NCI-H774 (cell line): Measurements from ENCODE around the gene ZSWIM3.
"Not testable (repeated sequence)": the region's sequence is repeated elsewhere in the genome, so short reads cannot be mapped to it uniquely, and the experiment has no call there.

Source experiments
- DNase-seq: peaks from one replicate; lab custom pipeline; 2025; lab: John Stamatoyannopoulos, UW

Gene ZSWIM3

DNA sequence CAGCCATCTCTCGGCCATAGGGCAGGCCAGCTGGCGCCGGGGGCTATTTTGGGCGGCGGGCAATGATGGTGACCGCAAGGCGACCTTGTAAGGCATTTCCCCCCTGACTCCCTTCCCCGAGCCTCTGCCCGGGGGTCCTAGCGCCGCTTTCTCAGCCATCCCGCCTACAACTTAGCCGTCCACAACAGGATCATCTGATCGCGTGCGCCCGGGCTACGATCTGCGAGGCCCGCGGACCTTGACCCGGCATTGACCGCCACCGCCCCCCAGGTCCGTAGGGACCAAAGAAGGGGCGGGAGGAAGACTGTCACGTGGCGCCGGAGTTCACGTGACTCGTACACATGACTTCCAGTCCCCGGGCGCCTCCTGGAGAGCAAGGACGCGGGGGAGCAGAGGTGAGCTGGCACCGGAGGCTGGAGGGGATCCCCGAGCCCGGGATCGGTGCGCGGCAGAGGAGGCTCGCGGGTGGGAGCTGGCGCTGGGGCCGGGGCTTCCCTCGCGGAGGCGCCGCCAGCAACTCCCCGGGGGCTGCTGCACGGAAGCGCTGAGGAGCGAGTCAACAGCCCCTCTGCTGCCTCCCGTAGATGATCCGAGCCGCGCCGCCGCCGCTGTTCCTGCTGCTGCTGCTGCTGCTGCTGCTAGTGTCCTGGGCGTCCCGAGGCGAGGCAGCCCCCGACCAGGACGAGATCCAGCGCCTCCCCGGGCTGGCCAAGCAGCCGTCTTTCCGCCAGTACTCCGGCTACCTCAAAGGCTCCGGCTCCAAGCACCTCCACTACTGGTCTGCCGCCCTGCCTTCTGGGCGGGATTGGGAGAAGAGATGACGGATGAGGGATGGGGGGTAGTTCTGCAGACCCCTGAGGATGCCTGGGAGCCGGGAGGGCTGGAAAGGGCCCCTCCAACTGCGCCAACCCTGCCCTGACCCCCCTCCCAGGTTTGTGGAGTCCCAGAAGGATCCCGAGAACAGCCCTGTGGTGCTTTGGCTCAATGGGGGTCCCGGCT, 33.9 kb downstream of the ZSWIM3 start, which contains the start of the genes CTSA and NEURL2:
Gene CTSA (plus strand): TSS at position 351 of the 999 bp plus-strand sequence. CDS start 234 bp downstream, at position 585.
Gene NEURL2 (minus strand): TSS at position 224 of the 999 bp plus-strand sequence. CDS start 217 bp downstream, at position 7.
- DNase-seq = peak; percentile 73

DNA sequence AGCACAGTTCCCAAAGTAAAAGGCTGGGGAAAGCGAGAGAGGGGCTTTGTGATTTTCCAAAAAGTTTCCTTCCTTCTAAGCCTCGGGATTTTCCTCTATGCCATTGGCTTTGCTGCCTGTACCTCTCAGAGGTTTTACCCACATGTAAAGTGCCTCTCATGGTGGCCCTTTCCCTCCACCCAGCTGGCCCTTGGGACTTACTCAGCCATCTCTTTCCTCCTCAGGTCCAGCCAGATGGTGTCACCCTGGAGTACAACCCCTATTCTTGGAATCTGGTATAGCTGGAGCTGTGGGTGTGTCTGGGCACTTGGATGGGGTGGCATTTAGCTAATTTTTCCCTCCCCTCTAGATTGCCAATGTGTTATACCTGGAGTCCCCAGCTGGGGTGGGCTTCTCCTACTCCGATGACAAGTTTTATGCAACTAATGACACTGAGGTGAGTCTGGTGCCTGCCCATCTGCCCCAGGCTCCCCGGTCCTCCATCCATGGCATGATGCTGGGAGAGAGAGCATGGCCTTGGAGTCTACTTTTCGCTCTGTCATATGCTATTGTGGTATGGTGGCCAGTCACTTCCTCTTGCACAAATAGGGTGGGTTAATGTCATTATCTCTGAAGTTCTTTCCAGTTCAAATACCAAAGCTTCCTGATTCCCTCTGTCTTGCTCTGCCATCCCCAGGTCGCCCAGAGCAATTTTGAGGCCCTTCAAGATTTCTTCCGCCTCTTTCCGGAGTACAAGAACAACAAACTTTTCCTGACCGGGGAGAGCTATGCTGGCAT, 34.8 kb downstream of the ZSWIM3 start:
- no peak for DNase-seq

DNA sequence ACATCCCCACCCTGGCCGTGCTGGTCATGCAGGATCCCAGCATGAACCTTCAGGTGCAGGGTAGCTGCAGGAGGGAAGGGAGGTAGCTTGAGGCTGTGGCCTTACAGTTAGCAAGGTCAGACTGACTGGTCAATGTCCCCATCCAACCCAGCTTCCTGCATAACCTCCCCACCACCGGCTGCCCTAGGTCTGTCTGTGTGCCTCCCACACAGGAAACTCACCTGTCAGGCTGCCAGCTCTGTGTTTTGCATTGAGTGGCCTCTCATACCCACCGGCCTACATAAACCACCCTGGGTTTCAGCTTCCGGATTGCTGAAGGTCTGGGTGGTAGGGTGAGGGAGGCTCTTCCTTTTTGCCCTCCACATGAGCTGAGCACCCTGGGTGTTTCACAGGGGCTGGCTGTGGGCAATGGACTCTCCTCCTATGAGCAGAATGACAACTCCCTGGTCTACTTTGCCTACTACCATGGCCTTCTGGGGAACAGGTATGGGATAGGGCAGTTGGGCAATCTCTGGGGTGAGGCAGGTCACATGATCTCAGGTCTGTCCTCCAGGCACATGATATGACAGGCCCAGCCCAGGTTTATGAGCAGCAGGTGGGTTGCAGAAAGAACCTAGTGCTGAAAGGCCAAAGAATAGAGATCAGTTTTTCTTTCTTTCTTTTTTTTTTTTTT, 35.5 kb downstream of the ZSWIM3 start:
- no peak for DNase-seq

DNA sequence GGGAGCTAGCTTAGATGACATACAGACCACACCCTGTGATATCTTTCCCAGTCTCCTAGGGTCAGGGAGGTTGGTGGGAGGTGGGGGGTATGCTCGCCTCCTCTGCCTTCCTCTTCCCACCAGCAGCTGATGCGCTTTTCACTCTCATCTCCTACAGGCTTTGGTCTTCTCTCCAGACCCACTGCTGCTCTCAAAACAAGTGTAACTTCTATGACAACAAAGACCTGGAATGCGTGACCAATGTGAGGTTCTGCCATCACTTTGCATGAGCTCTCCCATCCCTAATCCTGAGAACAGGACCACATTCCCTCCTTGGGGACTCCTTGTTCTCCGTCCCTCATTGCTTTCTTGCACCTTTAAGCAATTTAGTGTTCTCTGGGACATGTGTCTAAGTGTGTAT, 36.4 kb downstream of the ZSWIM3 start:
- DNase-seq = no peak

DNA sequence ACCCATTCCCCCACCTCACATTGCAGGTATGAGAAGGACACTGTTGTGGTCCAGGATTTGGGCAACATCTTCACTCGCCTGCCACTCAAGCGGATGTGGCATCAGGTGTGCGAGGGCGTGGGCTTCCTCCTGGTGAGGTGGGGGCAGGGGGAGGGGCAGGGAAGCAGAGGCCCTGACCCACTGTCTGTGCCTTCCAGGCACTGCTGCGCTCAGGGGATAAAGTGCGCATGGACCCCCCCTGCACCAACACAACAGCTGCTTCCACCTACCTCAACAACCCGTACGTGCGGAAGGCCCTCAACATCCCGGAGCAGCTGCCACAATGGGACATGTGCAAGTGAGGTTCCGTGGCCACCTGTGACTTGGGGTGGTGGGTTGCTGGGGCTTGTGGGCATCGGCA, 37.4 kb downstream of the ZSWIM3 start:
- DNase-seq = no peak

- DNase-seq = no peak
Measured at GRCh38 chr20:45896641-45897161, 39.3 kb downstream of the ZSWIM3 start.

- no peak for DNase-seq
Measured at GRCh38 chr20:45897289-45897688, 39.9 kb downstream of the ZSWIM3 start.

DNA sequence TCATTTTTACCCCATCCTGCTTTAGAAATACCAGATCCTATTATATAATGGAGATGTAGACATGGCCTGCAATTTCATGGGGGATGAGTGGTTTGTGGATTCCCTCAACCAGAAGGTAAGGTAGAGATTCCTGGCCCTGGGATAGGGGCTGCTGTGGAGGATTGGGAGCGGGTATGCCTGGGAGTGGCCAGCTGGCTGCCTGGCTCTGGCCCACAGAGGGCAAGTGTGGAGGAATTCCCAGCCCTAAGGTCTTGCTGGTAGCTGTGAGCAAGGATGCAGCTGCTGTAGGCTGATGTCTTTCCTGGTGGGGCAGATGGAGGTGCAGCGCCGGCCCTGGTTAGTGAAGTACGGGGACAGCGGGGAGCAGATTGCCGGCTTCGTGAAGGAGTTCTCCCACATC, 40.3 kb downstream of the ZSWIM3 start:
- DNase-seq = no peak

DNA sequence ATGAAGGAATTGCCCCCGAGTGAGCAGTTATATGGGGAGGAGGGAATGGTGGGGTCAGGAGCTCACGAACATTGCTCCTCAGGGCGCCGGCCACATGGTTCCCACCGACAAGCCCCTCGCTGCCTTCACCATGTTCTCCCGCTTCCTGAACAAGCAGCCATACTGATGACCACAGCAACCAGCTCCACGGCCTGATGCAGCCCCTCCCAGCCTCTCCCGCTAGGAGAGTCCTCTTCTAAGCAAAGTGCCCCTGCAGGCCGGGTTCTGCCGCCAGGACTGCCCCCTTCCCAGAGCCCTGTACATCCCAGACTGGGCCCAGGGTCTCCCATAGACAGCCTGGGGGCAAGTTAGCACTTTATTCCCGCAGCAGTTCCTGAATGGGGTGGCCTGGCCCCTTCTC, 40.9 kb downstream of the ZSWIM3 start:
- DNase-seq = no peak

- DNase-seq = no peak
Measured at GRCh38 chr20:45899046-45899835, 41.8 kb downstream of the ZSWIM3 start.

GRCh38 chr20:45901332-45901731, 43.9 kb downstream of the ZSWIM3 start:
- not testable (repeated sequence) for DNase-seq

GRCh38 chr20:45902199-45902701, 44.8 kb downstream of the ZSWIM3 start:
- no peak for DNase-seq

- DNase-seq = no peak
Measured at GRCh38 chr20:45904583-45905504, 47.4 kb downstream of the ZSWIM3 start.

DNA sequence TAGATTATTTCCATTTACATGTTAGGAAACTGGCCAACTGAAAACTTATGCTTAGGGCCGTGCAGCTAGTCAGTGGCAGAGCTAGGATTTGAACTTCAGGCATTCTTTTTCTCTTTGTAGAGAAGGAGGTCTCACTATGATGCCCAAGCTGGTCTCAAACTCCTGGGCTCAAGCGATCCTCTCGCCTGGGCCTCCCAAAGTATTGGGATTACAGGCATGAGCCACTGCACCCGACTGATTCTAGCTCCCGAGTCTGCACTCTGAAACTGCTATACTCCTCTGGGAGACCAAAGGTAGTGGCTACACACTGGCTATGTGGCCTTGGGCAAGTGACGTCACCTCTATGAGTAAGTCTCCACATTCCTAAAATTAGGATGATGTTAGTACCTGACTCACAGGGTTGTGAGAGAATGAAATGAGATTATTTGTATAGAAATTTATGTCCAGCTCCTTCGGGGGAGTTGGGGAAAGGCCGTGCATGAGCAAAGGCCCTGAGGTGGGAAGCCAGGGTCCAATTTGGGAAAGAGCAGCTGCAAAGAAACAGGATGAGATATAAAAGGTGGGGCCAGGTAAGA, 48.2 kb downstream of the ZSWIM3 start:
- DNase-seq = no peak

DNA sequence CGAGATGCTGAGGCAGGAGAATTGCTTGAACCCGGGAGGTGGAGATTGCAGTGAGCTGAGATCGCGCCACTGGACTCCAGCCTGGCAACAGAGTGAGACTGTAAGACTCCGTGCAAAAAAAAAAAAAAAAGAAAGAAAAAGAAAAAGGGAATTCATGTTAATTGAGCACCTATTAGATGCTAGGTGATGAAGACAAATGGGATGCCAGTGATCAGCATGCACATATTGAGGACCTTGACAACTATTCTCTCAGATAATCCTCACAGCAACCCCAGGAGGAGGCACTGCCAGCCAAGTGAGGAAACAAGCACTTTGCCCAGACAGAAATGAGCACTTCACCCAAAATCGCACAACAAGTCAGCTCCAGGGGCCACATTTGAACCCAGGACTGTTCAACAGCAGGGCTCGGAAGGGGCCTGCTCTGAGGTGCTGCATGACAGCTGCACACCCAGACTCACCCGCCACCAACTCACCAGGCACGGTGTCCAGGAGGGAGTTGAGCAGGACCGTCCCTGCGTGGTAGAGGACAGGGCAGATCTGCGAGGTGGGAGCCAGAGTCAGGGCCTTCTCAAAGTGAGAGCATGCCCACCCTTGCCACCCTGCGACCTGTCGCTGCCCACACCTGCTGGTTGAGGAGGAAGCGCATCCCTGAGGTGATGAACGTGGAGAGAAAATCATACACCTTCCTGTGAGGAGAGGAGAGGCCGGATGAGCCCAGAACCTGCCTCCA, 50.0 kb downstream of the ZSWIM3 start:
- DNase-seq = no peak

DNA sequence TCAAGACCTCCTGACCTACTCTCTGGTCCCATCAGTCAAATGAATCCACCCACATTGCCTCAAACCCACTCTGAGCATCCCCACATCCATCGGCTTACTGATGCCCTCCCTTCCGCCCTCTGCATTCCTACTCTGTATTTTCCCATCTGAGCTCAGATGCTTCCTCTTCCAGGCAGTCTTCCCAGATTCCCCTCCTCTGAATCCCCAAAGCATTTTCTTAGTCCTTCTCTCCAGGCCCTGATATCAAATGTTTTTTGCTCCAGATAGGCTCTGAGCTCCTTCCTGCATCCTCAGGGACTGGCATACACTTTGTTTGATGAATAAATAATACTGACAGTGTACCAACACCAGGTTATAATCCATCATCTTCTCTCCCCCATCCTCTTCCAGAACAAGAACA, 50.7 kb downstream of the ZSWIM3 start:
- no peak for DNase-seq

DNA sequence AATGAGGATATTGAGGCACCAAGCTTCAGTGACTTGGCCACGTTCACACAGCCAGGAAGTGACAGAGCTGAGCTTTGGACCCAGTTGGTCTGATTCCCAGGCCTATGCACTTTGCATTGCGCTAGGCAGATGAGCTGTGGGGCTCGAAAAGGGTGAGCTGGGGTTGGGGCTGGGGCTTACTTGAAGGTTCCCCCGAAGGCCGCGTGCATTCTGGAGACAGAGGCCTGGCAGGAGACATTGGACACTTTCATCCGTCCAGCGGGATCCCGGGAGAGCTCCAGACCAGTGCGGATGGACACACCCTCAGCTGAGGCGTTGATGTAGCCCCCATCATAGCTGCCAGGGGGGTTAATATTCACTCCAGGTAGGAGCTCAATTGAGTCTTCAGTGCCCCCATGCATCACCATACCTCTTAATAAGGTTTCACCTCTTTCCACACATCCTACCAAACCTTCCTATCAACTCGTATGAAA, 52.0 kb downstream of the ZSWIM3 start:
- DNase-seq = no peak

GRCh38 chr20:45909817-45910669, 52.6 kb downstream of the ZSWIM3 start:
- no peak for DNase-seq
